ENCODE results near the gene SYNGR1.
"Not testable (repeated sequence)": the region's sequence is repeated elsewhere in the genome, so short reads cannot be mapped to it uniquely, and the experiment has no call there.

- not testable (repeated sequence) for TF ChIP-seq CTCF (IDR thresholded peaks at IDR 0.05; ENCODE audit: low read depth, low read length); EZH2phosphoT487 (IDR thresholded peaks at IDR 0.05; ENCODE audit: low read depth)
These were observed 62.1 kb downstream of the SYNGR1 start for GRCh38 chr22:39411828-39412365.

Data from OCI-LY3 (cell line).